ENCODE measurements around the gene ZRANB2. TPM values are rescaled to one million over a fixed set of nuclear protein-coding genes. Genes with fewer than 3 reads are reported as not detected.

The ZRANB2 gene
- total and polyA plus RNA-seq, 9 of the 15 experiments (the other 6 are each of a cell fraction or from before 2014, with no cell fraction given) = 80.8 to 264 (median 157) TPM

DNA sequence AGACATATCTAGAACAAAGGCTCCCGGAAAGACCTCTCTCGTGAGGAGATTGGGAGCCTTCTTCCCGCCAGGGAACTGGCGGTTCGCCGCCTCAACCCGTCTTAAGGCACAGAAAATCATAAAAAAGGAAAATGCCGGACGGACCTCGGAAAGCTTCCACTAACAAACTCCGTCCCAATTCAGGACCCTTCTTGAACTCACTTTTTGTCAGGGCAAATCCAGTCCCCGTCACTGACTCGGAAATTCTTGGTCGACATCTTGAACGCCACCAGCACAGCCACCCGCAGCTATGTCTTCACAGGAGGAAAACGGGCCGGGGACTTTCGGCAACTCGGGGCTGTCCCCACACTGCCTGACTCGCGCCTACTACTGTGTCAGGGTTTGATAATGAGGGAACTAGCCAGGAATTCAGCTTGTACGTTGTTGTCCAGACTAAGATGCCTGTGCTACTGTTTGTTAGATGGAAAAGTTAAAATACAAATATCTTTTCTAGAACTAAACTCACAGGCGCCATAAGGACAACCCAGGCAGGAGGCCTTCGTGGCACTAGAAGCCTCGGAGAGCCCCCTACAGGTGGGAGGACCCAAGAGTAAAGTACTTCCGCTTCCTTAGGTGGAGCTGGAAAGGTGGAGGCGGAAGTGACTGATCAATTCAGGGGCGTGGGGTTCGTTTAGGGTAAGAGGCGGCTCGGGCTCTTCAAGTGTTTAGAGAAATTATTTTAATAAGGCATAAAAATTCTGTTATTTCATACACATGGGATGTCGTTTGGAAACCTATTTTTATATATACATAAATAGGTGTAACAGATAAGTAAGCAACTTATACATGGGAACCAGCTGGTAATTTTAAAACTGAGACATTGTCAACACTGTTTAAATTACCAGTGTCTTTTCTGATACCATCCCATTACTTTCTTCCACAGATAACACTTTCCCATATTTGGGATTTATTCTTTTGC is at the start of gene ZRANB2 (continued):
- TF ChIP-seq, protein P1, sequence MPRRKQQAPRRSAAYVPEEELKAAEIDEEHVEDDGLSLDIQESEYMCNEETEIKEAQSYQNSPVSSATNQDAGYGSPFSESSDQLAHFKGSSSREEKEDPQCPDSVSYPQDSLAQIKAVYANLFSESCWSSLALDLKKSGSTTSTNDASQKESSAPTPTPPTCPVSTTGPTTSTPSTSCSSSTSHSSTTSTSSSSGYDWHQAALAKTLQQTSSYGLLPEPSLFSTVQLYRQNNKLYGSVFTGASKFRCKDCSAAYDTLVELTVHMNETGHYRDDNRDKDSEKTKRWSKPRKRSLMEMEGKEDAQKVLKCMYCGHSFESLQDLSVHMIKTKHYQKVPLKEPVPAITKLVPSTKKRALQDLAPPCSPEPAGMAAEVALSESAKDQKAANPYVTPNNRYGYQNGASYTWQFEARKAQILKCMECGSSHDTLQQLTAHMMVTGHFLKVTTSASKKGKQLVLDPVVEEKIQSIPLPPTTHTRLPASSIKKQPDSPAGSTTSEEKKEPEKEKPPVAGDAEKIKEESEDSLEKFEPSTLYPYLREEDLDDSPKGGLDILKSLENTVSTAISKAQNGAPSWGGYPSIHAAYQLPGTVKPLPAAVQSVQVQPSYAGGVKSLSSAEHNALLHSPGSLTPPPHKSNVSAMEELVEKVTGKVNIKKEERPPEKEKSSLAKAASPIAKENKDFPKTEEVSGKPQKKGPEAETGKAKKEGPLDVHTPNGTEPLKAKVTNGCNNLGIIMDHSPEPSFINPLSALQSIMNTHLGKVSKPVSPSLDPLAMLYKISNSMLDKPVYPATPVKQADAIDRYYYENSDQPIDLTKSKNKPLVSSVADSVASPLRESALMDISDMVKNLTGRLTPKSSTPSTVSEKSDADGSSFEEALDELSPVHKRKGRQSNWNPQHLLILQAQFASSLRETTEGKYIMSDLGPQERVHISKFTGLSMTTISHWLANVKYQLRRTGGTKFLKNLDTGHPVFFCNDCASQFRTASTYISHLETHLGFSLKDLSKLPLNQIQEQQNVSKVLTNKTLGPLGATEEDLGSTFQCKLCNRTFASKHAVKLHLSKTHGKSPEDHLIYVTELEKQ (CRISPR knock-in tag; IDR thresholded peaks at IDR 0.05) = no peak
- TF ChIP-seq CGGBP1 (CRISPR knock-in tag; IDR thresholded peaks at IDR 0.05) (no peak), RBFOX2 (IDR thresholded peaks at IDR 0.05; ENCODE audit: low read depth, low read length) (peak; percentile 93), CTBP1 (IDR thresholded peaks at IDR 0.05; ENCODE audit: borderline replicate concordance) (no peak), HCFC1 (IDR thresholded peaks at IDR 0.05; ENCODE audit: low read depth, low read length) (peak; percentile 78), ZKSCAN8 (CRISPR knock-in tag; IDR thresholded peaks at IDR 0.05) (no peak), SIX5 (IDR thresholded peaks at IDR 0.05; ENCODE audit: borderline replicate concordance in 1 of 2, insufficient read depth in 1 of 2, low read depth in 1 of 2, low read length in 2 of 2) (peak in 1 of 2 experiments; percentile 32; a peak in 1 of 4 replicates), NFE2 (IDR thresholded peaks at IDR 0.05; ENCODE audit: low read depth) (peak; percentile 91), ZNF140 (CRISPR knock-in tag; IDR thresholded peaks at IDR 0.05) (no peak), PRMT5 (CRISPR knock-in tag; IDR thresholded peaks at IDR 0.05) (no peak), RBM22 (IDR thresholded peaks at IDR 0.05; ENCODE audit: low read depth, low read length, poor library complexity, severe bottlenecking) (no peak), CREB5 (CRISPR knock-in tag; IDR thresholded peaks at IDR 0.05) (no peak), RUNX1 (IDR thresholded peaks at IDR 0.05; ENCODE audit: low read depth) (no peak), ZNF695 (CRISPR knock-in tag; IDR thresholded peaks at IDR 0.05) (no peak), CEBPB (tag; IDR thresholded peaks at IDR 0.05) (peak; percentile 58), GTF2A2 (tag; IDR thresholded peaks at IDR 0.05) (no peak), ATF3 (IDR thresholded peaks at IDR 0.05) (peak; percentile 9; the same call in 1 of the 2 replicates), ATF3 (CRISPR knock-in tag; conservative IDR thresholded peaks at IDR 0.05) (no peak)

Data from K562 (cell line).